GM18870 (cell line): ENCODE results near the gene NFATC2.
A peak's percentile ranks its signal among the peaks of the same experiment; 100 is the strongest.

Experiments
- ATAC-seq: cut with Tn5 transposase; IDR thresholded peaks from one replicate; pipeline ENCODE4 v1.9.1; 2021; ENCODE audit warnings: moderate library complexity; ENCODE audit not compliant: unreplicated experiment

Gene NFATC2

DNA sequence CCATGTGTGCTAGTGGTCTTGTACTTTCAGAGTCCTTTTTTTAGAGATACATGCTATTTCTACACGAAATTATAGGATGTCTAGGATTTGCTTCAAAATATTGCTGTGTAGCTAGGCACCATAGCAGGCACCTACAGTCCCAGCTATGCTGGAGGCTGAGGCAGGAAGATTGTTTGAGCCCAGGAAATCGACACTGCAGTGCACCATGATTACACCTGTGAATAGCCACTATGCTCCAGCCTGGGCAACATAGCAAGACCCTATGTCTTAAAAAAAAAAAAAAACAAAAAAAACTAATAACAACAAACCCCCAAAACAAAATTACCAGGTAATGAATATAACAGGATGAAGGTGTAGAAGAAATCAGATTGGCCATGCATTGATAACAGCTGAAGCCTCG, 121.7 kb downstream of the NFATC2 start:
- ATAC-seq = no peak

GRCh38 chr20:51420111-51420510, 122.4 kb downstream of the NFATC2 start:
- ATAC-seq = no peak

DNA sequence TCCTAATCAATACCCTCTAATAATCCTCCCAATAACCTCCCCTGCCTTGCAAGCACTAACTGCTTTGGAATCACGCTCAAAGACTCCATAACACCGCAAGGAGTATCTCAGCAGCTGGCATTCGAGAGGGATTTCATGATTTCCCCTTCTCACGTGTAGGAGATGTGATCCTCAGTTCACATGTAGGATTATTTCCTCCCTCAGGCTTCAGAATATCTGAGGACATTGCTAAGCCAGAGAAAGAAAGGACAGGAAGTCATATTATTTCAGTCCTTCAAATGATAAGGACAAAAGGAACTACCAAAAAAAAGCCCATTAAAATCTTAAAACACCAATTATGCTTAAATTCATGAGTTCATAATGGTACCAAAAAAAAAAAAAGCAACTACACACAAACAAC, 122.9 kb downstream of the NFATC2 start:
- ATAC-seq = no peak

DNA sequence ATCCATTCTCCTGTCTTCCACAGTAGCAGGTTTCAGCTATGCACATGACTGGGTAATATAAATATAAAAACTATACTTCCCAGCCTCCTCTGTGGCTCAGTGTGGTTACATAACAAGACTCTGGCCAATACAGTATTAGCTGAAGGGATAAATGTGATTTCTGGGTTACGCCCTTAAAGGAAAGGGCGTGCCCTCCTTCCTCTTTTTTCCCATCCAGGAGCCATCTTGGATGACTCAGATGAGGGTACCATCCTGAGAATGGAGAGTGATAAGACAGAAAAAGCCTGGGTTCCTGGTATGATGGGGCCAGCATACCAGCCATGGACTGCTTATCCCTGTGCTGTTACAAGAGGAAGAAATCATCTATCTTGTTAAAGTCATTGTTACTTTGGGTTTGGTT, 123.3 kb downstream of the NFATC2 start:
- ATAC-seq = no peak

- no peak for ATAC-seq
These were observed 124.4 kb downstream of the NFATC2 start for GRCh38 chr20:51418137-51418529.

DNA sequence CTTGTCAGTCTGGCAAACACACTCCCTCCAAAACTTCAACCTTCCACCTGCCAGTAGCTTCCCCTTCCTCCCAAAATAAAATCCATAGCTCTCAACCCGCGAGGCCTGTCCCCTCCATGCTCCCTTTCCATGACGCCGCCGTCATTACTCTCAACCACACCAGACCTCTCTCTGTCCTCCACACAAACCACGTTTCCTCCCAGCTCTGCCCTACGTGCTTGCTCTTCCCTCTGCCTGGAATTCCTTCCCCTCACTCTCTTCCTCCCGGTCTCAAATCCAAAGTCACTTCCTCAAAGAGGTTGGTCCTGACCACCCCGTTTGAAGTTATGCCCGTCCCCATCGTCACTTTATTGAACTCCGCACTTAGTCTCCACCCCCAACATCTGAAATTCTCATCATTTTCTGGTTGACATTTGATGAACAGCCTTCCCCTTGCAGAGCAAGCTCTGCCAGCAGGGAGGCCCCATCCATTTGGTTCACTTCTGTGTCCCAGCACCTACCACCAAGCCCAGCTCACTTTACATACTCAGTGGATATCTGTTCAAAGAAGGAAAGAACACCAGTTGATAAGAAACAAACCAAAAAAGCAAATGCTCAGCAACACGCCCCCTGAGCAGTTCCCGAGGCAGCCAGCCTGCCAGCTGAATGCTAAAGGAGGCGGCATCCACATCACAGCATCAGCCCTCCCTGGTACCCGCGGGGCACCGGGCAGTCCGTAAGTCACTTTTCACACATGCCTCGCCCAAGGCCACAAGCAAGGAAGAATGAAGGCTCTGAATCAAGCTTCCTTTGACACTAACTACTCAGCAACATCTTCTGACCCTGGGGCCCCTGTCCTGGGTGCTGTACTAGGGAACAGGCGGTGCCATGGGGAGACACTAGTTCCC, 125.0 kb downstream of the NFATC2 start:
- no peak for ATAC-seq

DNA sequence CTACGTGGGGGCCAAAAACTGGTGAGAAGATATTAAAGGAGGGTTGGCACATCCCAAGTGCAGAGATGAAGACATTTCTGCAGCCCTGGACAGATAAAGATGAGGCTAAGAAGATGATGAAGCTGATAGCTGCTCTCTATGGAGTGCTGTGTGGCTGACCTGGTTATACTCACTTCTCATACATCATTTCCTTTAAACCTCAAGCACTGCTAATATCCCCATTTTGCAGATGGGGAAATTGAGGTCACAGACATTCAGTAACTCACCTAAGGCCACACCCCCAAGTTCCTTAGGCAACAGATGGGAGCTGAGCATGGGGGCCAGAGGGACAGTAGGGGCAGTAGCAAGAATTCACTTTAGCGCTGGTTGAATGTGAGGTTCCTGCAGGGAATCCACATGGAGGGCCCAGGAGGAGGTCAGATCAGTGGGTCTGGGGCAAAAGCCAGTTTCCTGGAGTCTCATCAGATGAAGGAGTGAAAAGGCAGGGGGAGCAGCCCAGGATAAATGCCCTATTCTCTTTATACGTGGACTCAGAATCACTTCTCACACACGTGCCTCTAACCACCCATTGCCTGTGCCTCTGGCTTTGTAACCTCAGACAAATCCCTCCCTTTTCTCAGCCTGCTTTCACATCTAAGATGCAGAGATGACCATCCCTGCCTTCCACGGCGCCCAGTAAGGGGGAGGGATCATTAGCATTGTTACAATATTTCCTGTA, 125.8 kb downstream of the NFATC2 start:
- no peak for ATAC-seq

DNA sequence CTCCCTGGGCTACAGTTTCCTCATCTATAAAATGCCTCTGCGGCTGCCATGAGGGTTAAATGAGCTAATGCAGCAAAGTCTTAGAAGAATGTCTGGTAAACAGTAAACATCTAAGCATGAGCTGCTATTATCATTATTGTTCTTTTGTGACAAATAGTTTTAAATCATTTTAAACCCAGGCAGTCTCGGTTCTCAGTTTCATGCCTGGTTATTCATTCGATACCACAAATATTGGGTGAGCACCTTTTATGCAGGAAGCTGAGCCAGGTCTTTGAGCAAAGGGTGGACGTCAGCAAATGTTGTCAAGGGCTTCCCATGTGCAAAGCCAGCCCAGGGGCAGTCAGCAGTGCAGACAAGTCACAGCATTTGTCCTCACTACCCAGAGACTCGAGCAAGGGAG, 128.7 kb downstream of the NFATC2 start:
- ATAC-seq = no peak

- no peak for ATAC-seq
These were observed 129.5 kb downstream of the NFATC2 start for GRCh38 chr20:51412951-51413481.

DNA sequence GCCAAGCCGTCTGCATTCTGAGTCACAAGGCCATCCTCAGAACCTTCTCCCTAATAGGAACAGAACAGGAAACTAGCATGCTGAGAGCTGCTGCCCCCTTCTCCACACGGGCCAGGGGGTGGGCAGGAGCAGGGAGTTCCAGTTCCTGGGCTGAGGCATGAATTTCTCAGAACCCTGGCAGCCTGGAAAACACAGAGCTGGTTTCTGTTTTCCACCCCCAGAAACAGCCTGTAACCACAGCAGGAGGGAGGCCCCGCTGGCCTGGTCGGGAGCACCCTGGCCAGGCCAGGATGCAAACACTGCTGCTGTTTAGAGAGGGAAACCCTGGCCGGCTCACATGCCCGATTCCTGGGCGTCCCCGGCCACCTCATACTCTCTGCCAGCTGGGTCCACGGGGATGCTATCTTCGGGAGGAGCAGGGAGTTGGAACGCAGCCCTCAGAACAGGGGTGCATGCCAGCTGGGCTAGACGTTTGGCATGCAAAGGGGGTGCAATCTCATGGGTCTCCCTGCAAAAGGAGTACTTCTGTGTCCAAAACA, 130.1 kb downstream of the NFATC2 start:
- ATAC-seq = no peak

DNA sequence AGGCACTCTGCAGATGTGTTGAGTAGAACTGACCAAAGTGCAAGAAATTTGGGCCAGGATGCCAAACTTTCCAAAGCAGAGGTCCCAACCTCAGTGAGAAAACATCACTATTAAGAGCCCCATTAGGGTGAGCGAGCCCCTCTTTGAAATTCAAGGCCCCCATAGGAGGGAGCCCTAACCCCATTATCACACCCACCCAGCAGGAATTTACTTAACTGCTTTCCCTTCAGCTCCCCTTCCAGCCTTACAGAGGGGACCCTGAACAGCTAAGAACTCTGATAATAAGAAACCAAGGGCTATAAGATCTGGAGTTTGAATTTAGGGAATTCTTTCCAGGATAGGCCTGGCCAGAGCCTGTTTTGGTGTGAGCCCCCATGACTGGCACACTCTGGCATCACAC, 130.6 kb downstream of the NFATC2 start:
- no peak for ATAC-seq

GRCh38 chr20:51410586-51411325, 131.8 kb downstream of the NFATC2 start:
- no peak for ATAC-seq

GRCh38 chr20:51409192-51409880, 133.2 kb downstream of the NFATC2 start:
- ATAC-seq = no peak

DNA sequence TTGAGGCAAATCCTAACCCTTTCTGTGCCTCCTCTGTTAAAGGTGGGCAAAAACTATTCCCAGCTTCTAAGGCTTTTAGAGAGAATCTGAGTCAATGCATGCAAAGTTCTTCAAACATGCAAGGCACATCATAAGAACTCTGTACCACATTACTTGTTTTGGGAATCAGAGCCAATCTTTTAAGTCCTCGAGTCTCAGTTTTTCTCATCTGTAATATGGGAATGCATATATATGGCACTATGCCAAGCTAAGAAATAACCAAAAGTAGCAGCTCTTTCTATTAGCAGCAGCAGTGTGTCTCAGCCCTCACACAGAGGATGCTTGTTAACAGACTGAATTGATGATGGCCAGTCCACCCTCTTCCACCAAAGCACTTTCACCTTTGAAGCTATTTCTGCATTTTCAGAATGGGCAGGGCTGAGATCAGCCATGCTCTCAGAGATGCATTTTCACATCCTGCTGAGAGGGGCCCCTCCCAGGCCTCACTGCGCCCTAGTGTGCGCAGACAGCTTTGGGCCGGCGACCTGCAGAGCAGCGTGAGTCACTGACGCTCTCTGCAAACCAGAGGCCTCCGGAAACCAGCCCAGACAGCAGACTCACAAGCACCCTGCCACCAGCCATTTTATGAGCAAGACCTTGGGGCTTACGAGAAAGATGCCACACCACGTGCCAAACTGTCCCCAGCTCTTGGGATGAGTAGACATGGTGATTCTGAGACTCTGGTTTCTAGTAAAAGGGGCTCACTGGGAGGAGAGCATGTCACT, 138.0 kb downstream of the NFATC2 start:
- peak; percentile 51 for ATAC-seq

DNA sequence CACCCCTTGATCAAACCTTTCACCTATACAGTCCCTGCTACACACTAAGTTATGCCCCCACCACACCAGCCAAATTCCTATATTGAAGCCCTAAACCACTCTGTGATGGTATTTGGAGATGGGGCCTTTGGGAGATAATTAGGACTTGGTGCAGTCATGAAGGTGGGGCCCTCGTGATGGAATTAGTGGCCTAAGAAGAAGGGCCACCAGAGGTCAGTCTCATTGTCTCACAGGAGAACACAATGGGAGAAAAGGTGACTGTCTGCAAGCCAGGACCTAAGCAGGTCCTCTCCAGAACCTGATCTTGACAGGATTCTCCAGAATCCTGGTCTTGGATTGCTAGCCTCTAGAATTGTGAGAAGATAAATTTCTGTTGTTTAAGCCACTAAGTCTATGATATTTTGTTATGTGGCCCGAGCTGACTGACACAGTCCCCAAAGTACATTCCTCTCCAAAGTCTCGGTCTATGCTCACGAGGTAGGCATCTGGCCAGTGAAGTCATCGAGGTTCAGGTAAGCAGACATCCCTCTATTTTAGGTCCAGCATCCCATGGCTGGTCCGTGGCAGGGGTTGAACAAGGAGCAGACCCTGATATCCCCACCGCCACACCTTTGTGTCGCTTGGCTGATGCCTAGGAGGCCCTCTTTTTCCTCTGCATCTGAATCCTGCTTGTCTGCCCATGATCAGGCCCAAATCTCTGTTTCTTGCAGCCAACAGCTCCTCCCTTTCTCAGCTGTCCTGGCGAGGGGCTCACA, 138.9 kb downstream of the NFATC2 start:
- no peak for ATAC-seq

GRCh38 chr20:51402201-51402600, 140.3 kb downstream of the NFATC2 start:
- ATAC-seq = no peak

GRCh38 chr20:51401496-51401895, 141.0 kb downstream of the NFATC2 start:
- ATAC-seq = no peak

- peak; percentile 77 for ATAC-seq
These were observed 142.2 kb downstream of the NFATC2 start for GRCh38 chr20:51400051-51400926.
